HG03097 (cell line): ENCODE results near the gene AKAP6.
"Not testable (repeated sequence)": the region's sequence is repeated elsewhere in the genome, so short reads cannot be mapped to it uniquely, and the experiment has no call there.

Source experiments
- ATAC-seq: cut with Tn5 transposase; IDR thresholded peaks from one replicate; pipeline ENCODE4 v1.9.1; 2021; ENCODE audit not compliant: unreplicated experiment, low FRiP score

The AKAP6 gene

GRCh38 chr14:32435411-32435810 lies 106.3 kb downstream of the AKAP6 start:
- ATAC-seq: no peak

DNA sequence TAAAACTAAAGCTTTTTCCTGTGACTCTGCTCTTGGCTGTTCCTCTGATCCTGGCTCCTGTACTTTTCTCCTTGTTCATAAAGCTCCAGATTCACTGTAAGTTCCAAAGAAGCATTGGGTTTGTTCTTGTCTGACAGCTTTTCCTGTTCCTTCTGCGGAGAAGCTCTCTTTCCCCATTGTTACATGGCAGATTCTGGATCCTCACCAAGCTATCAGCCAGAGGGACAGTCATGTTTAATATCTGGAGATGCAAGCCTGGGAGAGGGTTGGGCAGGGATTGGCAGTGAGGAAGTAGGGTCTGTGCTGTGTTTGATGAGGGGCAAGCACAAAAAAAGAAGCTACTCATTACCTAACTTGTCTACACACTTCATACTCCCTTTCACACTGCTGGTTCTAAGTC lies 107.9 kb downstream of the AKAP6 start:
- ATAC-seq: no peak

- ATAC-seq: no peak
These were observed 109.4 kb downstream of the AKAP6 start for GRCh38 chr14:32438517-32438916.

DNA sequence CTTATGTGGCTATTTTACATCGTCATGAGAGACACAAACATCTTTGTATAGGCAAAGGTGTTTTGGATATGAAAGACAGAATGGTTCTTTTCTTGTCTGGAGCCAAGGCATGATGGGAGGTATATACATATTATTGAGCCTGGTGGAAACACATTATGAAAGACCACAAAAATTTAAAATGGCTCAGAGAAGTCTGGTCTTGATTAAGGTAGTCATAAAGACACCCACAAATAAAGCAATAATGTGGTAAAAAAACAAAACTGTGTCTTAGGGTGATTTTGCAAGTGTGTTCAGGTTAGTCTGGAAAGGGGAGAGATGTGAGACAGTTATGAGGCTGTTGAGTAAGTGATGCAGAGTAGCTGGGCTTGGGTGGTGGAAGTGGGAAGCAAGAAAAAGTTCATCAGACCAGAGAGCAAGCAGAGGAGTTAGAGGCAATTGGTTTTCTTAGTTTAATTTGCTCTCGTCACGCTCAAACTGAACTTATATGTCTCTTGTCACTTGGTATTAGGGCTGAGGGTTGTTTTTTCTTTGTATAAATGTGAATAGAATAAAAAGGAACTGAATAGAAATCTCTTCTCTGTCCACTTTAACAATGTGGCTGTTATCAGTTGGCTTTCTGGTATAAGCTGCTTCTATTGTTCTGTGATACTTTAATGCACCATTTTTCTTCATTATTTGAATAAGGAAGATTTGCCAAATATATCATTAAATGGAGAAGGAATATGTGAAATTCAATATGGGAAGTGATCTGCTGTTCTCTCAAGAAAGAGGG lies 115.0 kb downstream of the AKAP6 start:
- ATAC-seq: no peak

GRCh38 chr14:32447371-32447770 lies 118.3 kb downstream of the AKAP6 start:
- ATAC-seq: no peak

DNA sequence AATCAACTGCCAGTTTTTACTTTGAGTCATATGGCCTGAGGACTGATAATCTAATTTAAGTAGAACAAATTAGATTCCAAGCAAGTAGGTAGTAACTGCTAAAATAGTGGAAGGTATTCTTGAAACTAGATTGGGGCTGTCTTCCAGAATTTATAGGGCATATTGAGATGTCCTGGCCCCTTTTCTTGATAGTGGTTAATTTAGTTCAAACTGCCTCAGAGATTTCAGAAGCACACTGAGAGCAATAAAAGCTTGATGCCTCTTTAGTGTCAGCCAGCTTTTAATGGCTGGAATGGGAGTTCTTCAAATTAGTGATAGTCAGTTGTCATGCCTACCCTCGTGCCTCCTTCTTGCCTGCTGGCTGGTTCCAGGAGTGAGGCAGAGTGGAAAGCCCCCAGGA lies 120.5 kb downstream of the AKAP6 start:
- ATAC-seq: no peak

DNA sequence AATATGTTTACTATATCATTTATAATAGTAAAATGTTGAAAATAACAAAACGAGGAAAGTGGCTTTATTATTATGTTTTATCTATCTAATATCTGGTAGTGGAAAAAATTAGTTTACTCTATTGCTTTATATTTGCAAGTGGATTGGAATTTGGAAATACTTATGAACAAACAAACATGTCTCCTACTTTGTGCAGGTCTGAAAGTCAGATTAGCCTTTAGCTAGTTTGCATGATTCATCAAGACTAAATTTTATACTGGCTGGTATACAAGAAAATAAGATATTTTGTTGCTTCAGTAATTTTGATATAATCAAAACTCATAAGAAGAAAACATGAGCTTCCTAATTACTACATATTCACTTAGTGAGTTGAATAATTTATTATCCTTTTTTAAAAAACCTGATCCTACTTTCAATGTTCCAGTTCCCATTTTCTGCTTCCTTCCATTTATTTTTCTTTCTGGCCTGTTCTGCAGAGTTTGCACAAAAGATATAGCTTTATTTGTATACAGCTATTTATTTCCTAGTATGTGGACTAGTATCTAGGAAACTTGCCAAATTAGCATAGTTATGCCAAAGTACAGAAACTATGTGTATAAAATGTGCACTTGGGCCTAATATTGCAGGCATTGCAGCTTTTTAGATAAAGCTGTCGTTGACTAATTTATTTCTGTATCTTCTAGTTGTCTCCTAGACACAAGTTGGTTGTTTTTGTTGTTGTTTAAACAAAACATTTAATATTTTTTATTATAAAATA lies 122.0 kb downstream of the AKAP6 start:
- ATAC-seq: no peak

DNA sequence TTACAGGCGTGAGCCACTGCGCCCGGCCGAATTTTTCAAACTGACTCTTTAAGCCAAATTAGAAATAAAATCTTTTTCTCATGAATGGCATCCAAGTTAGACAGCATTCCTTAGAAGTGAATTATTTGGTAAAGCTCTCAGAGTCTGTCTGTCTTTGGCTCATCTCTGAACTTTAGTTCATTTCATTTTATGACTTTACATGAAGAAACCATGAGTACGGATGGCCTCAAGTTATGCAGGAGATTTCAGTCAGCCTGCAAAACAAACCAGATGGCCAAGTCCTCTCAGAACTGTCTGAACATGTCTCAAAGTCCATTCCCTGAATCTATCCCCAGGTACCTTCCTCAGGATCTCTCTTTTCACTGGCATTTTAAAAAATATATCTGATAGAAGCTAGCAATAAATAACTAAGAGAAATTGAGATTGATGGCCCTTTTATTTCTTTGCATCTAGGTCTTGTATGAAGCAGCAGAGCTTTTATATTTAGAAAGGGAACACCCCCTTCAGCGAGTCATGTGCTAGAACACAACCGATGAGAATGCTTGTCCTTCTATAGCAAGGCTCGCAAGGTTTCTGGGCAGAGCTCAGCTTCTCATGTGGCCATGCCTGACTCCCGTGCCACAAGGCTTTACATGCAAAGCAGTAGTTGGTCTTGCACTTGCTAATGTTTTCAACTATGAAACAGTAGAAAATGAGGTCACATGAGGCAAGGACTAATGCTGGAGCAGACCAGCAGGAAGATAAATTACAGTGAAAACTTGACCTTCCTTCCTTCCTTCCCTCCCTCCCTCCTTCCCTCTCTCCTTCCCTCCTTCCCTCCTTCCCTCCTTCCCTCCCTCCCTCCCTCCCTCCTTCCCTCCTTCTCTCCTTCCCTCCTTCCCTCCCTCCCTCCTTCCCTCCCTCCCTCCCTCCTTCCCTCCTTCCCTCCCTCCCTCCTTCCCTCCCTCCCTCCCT lies 125.0 kb downstream of the AKAP6 start:
- no peak for ATAC-seq

DNA sequence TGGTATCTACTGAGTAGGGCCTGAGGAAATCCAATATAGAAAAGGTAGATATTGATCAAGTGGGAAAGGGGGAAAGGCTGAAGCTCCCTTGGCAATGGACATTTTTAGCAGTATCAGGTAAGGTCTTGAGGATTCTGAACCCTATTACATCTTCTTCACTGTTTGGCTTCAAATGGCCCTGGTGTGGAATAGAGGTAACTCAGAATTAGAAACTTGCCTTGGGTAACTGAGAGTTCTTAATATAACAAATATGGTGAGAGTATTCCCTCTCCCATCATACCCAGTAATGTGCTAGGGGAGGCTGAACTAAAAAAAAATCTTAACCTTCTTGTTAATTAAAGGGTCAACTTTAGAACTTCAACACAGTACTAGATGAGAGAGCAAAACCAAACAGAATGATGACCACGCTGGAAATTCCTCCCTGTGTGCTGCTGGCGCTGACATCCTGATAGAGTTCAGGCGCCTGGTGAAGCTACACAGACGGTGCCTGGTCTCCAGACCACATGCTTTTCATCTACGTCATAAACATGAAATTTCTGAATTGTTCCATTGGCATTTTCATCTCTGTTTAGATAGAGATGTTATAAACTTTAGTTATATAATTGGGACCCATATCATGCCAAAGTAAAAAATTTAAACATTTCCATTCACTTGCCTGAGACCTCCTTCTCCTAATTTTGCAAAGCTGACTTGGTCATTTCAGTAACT lies 128.3 kb downstream of the AKAP6 start:
- ATAC-seq: no peak

DNA sequence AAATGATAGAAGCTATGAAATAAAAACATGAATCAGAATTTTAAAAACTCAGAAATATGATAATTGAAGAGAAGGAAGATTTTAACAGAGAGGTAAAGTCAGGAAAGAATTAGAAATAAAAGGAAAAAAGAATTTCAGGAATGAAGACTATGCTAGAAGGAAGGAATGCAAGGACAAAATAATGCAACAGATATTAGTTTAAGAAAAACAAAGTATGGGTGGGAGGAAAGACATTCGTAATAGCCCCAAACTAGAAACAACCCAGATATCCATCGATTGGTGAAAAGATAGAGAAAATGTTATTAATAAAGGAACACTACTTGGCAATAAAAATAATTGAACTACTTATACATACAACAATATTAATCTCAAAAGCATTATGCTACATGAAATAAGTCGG lies 129.6 kb downstream of the AKAP6 start:
- ATAC-seq: no peak

DNA sequence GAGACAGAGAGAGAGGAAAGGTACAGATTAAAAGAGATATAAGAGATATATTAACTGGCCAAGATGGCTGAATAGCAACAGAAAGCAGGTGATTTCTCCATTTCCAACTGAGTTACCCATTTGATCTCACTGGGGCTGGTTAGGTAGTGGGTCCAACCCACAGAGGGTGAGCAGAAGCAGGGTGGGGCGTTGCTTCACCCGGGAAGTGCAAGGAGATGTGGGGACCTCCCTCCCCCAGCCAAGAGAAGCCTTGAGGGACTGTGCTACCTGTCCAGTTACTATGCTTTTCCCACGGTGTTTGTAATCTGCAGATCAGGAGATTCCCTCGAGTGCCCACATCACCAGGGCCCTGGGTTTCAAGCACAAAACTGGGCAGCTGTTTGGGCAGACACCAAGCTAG lies 131.2 kb downstream of the AKAP6 start:
- ATAC-seq: no peak

DNA sequence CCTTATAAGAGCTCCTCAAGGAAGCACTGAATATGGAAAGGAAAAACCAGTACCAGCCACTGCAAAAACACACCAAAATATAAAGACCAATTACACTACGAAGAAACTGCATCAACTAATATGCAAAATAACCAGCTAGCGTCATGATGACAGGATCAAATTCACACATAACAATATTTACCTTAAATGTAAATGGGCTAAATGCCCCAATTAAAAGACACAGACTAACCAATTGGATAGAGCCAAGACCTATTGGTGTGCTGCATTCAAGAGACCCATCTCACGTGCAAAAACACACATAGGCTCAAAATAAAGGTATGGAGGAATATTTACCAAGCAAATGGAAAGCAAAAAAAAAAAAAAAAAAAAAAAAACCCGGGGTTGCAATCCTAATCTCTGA lies 133.5 kb downstream of the AKAP6 start:
- not testable (repeated sequence) for ATAC-seq

- no peak for ATAC-seq
These were observed 139.9 kb downstream of the AKAP6 start for GRCh38 chr14:32468955-32469354.

DNA sequence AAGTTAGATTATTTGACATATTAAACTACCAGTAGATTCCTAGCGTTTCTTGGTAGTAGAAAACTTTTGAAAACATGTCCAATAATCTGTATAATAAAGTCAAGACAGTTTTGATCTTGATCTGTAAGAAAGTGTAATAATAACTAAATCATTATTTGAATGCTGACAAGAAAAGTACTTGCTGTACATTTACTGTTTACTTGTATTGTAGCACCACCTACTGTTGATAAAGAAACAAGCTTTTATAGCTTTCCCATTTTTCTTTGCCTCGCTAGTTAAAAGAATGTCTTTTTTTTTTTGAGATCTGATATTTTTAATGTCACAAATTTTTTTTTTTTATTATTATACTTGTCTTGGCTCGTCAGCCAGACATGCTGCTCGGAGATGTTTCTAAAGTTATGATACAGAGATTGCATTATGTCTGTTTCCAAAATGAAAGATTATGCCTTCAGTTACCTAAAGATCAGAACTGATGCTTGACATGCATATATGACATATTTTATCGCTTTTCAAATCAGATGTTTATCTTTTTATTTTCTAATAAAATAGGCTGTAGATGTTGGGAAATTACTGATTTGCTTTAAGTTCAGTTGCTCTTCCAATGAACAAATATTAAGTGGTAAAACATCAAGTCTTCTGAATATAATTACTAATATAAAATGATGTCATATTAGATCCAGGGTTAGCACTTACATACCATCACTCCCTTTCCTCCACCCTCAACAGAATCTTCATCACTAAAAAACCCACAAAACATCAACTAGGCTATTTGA lies 140.5 kb downstream of the AKAP6 start:
- no peak for ATAC-seq

GRCh38 chr14:32470161-32470715 lies 141.1 kb downstream of the AKAP6 start:
- ATAC-seq: no peak

- no peak for ATAC-seq
These were observed 142.1 kb downstream of the AKAP6 start for GRCh38 chr14:32471181-32471580.

DNA sequence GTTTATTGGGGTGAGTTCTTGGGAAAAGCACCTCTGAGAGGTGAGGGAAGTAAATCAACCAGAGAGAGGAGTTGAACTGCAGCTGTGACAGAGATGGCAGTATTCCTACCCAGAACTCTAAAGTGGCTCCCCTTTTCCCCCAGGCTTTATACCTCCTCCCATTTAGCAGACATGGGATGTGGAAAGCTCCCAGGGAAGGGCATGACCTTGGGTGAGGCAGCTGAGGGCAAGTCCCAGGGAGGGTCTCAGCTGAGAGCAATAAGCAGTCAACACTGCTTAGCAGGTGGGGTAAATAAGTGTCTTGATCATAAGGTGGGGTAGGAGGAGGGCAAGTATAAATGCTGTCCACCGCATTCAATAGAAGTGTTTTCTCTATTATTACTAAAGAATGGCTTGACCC lies 143.0 kb downstream of the AKAP6 start:
- ATAC-seq: no peak

DNA sequence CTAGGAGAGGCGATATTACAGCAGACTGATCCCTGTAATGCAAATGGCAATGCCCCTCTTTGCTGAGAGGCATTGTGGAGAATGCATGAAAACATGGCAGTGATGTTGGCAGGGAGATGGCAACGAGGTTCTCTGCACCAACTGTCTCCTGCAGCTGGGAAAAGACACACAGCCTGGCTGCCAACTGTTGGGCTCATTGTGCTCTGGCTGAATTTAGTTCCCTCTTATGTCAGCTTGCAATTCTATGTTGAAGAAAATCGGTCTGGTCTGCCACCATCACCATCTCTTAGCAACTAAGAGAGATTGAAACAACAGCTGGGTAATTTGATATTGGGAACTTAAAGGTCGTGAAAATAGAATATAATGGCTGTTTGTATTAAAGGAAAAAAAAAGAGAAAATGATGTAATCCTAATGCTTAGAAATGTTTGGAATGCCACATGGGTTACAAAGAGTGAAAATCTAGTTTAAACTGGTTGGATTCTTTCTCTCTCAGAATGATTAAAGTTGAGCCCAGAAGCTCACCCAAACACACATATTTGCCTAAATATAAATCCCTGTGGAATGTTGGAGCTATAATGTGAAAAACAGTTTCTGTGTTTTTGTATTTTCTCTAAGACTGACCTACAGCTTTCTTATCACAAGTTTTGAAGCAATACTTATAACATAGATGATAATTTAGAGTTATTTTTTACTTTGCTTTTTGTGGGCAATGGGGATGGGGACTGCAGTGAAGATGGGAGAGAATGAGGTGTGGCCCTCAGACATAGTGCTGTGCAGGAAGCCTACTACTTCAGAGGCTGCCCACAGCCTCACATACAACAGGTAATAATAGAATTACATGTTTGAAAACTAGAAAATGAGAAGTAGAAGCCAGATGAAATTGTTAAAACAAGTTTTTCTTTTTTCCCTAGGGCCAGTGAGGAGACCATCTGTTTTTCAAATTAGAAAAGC lies 143.7 kb downstream of the AKAP6 start:
- ATAC-seq: no peak
